ENCODE measurements around the gene ALKBH3.

- TF ChIP-seq CTCF (IDR thresholded peaks at IDR 0.05; ENCODE audit: borderline replicate concordance, extremely low read depth, low read length, poor library complexity, severe bottlenecking): no peak
- no peak for TF ChIP-seq EZH2 (IDR thresholded peaks at IDR 0.05; ENCODE audit: borderline replicate concordance, low read depth, low read length, severe bottlenecking)
These were observed 73.6 kb downstream of the ALKBH3 start for GRCh38 chr11:43954241-43954640.

Data from DND-41 (cell line).